HUES6 (cell line): ENCODE results near the gene CST1.
"Not testable (repeated sequence)": the region's sequence is repeated elsewhere in the genome, so short reads cannot be mapped to it uniquely, and the experiment has no call there.

Source experiments
- H3K27ac ChIP-seq: 2 replicates; pipeline ENCODE4 v1.7.0; 2013; ENCODE audit warnings: low read depth, mild to moderate bottlenecking, low read length, inconsistent platforms
- H3K27me3 ChIP-seq: 2 replicates; pipeline ENCODE4 v1.6.1; 2013; ENCODE audit warnings: low read length; ENCODE audit not compliant: control insufficient read depth, insufficient read depth
- H3K36me3 ChIP-seq: 2 replicates; pipeline ENCODE4 v1.6.1; 2013; ENCODE audit warnings: low read length; ENCODE audit not compliant: control insufficient read depth, insufficient read depth
- H3K4me1 ChIP-seq: 2 replicates; pipeline ENCODE4 v1.6.1; 2013; ENCODE audit warnings: low read length; ENCODE audit not compliant: control insufficient read depth, insufficient read depth
- H3K4me3 ChIP-seq: 2 replicates; pipeline ENCODE4 v1.5.1; 2013; ENCODE audit warnings: low read depth, low read length
- H3K9ac ChIP-seq: one replicate; pipeline ENCODE4 v1.6.1; 2013; ENCODE audit warnings: mild to moderate bottlenecking, low read length
- H3K9me3 ChIP-seq: 2 replicates; pipeline ENCODE4 v1.6.1; 2013; ENCODE audit warnings: low read depth, low read length; ENCODE audit not compliant: control insufficient read depth, insufficient read depth

Gene CST1

DNA sequence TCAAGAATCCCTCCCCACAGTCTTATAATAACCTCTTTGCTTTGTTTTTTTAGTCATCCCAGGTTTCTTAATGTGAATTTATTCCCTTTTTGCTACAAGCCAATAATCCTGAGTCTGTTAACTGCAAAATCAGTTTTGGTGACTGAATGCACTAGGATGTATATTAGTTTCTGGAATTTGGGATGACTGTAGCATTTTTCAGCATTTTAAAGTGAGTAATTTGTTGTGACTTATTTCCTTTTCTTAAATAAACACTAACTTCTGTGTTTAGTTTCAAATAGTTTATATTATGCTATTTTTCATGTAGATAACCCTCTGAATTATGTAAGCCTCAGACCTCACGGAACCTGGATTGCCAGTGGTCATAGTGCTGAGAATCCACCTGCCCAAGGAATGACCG, 5.5 kb downstream of the CST1 start:
- no peaks in the 10 kb centered on the region for H3K9me3 ChIP-seq
- H3K27me3 ChIP-seq: peaks cover 11% of the 10 kb centered on the region
- no peaks in the 10 kb centered on the region for H3K36me3 ChIP-seq
- no peak overlapping the region for H3K9ac ChIP-seq
- H3K27ac ChIP-seq: no peak overlapping the region
- no peaks in the 10 kb centered on the region; the same call in 1 of the 2 replicates for H3K4me1 ChIP-seq
- no peak overlapping the region for H3K4me3 ChIP-seq

- H3K27ac ChIP-seq: no peak overlapping the region
- H3K36me3 ChIP-seq: no peaks in the 10 kb centered on the region
- H3K27me3 ChIP-seq: peaks cover 7% of the 10 kb centered on the region
- H3K9ac ChIP-seq: no peak overlapping the region
- H3K9me3 ChIP-seq: no peaks in the 10 kb centered on the region
- H3K4me3 ChIP-seq: no peak overlapping the region
- H3K4me1 ChIP-seq: no peaks in the 10 kb centered on the region; the same call in 1 of the 2 replicates
Observed at GRCh38 chr20:23744817-23745216, 5.9 kb downstream of the CST1 start.

GRCh38 chr20:23735391-23735790, 15.3 kb downstream of the CST1 start:
- H3K27ac ChIP-seq, H3K9ac ChIP-seq, H3K27me3 ChIP-seq, H3K9me3 ChIP-seq, H3K4me3 ChIP-seq, H3K4me1 ChIP-seq, H3K36me3 ChIP-seq: not testable (repeated sequence)

GRCh38 chr20:23734949-23735348, 15.8 kb downstream of the CST1 start:
- not testable (repeated sequence) for H3K27me3 ChIP-seq, H3K4me1 ChIP-seq, H3K9me3 ChIP-seq, H3K27ac ChIP-seq, H3K4me3 ChIP-seq, H3K9ac ChIP-seq, H3K36me3 ChIP-seq

DNA sequence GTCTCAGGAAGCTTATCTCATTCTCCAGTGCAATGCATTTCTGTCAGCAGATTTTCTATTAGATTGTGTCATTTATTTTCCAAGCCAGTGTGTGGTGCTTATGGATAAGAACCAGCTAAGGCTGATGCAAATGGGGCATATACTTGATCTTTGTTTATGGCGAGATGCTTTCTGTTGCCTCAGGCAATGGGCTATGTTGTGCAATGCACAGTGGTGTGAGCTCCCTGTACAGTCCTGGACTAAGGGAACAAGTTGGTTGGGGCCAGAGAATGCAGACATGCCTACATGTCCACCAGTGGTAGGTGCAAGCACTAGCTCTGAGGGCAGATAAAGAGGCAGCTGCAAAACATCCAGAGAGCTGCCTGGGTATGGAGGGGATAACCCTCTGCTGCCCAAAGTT, 16.3 kb downstream of the CST1 start:
- H3K36me3 ChIP-seq, H3K9ac ChIP-seq, H3K27me3 ChIP-seq, H3K4me1 ChIP-seq, H3K27ac ChIP-seq, H3K4me3 ChIP-seq, H3K9me3 ChIP-seq: not testable (repeated sequence)

- no peak overlapping the region for H3K9ac ChIP-seq
- 0 out of 2 replicates have a peak, but pooled peaks cover 3% of the 10 kb centered on the region for H3K9me3 ChIP-seq
- H3K4me1 ChIP-seq: no peaks in the 10 kb centered on the region
- no peaks in the 10 kb centered on the region for H3K36me3 ChIP-seq
- no peaks in the 10 kb centered on the region for H3K27me3 ChIP-seq
- no peak overlapping the region for H3K4me3 ChIP-seq
- H3K27ac ChIP-seq: no peak overlapping the region
Observed at GRCh38 chr20:23727016-23727415, 23.7 kb downstream of the CST1 start.

DNA sequence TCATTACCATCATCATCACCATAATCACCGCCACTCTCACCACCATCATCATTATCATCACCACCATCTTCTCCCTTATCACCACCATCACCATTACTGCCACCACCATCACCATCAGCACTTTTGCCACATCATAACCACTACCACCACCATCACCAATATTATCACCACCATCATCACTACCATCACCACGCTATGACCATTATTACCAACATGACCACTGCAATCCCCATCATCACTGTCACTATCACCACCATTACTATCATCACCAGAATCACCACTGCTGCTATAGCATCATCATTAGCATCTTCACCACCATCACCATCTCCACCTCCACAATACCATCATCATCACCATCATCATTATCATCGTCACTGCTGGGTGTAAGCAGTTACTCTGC, 25.6 kb downstream of the CST1 start:
- H3K9me3 ChIP-seq: 0 out of 2 replicates have a peak, but pooled peaks cover 3% of the 10 kb centered on the region
- no peak overlapping the region for H3K4me3 ChIP-seq
- H3K36me3 ChIP-seq: no peaks in the 10 kb centered on the region
- no peak overlapping the region for H3K27ac ChIP-seq
- H3K9ac ChIP-seq: no peak overlapping the region
- no peaks in the 10 kb centered on the region for H3K4me1 ChIP-seq
- no peaks in the 10 kb centered on the region; the same call in 1 of the 2 replicates for H3K27me3 ChIP-seq

GRCh38 chr20:23723659-23724307, 27.0 kb downstream of the CST1 start:
- H3K9ac ChIP-seq, H3K4me1 ChIP-seq, H3K36me3 ChIP-seq, H3K4me3 ChIP-seq, H3K27me3 ChIP-seq, H3K9me3 ChIP-seq, H3K27ac ChIP-seq: not testable (repeated sequence)

GRCh38 chr20:23722851-23723250, 27.9 kb downstream of the CST1 start:
- not testable (repeated sequence) for H3K9me3 ChIP-seq

GRCh38 chr20:23721962-23722361, 28.8 kb downstream of the CST1 start:
- no peaks in the 10 kb centered on the region for H3K4me1 ChIP-seq
- H3K9me3 ChIP-seq: 0 out of 2 replicates have a peak, but pooled peaks cover 3% of the 10 kb centered on the region
- no peak overlapping the region for H3K27ac ChIP-seq
- no peak overlapping the region for H3K4me3 ChIP-seq
- H3K36me3 ChIP-seq: no peaks in the 10 kb centered on the region
- no peak overlapping the region for H3K9ac ChIP-seq
- no peaks in the 10 kb centered on the region; the same call in 1 of the 2 replicates for H3K27me3 ChIP-seq

More at GRCh38 chr20:23722851-23723250, 27.9 kb downstream of the CST1 start:
- H3K4me3 ChIP-seq, H3K4me1 ChIP-seq, H3K27ac ChIP-seq, H3K36me3 ChIP-seq, H3K27me3 ChIP-seq, H3K9ac ChIP-seq: not testable (repeated sequence)

DNA sequence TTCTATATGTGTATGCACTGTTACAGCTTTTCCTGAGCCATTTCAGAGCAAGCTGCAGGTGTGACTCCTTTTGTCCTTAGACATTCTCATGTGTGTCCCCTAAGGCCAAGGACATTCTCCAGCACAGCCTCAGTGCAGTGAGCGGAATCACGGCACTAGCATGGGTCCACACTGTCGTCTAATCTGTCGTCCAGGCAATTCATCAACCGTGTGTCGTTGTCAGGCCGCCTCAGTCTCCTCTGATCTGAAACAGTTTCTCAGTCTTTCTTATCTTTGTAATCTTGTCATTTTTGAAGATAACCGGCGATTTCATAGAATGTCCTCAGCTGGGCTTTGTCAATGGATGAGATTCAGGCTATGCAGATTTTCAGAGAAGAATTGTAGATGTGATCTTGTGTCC, 31.4 kb downstream of the CST1 start:
- H3K27ac ChIP-seq, H3K4me3 ChIP-seq, H3K9me3 ChIP-seq, H3K9ac ChIP-seq, H3K27me3 ChIP-seq, H3K4me1 ChIP-seq, H3K36me3 ChIP-seq: not testable (repeated sequence)

GRCh38 chr20:23711778-23712177, 39.0 kb downstream of the CST1 start:
- H3K9ac ChIP-seq, H3K27ac ChIP-seq: not testable (repeated sequence)

More at GRCh38 chr20:23711778-23712177, 39.0 kb downstream of the CST1 start:
- not testable (repeated sequence) for H3K4me1 ChIP-seq, H3K27me3 ChIP-seq, H3K36me3 ChIP-seq, H3K9me3 ChIP-seq, H3K4me3 ChIP-seq
